H9 (cell line): ENCODE measurements around the gene ATRIP. TPM values are rescaled to one million over a fixed set of nuclear protein-coding genes. Genes with fewer than 3 reads are reported as not detected.

Source experiments
- DNase-seq: peaks from one replicate; pipeline ENCODE4 v3.0.0-alpha.2; 2017
- H2AFZ ChIP-seq: one replicate; pipeline ENCODE4 v1.6.1; 2013; ENCODE audit warnings: mild to moderate bottlenecking, low read length, control low read depth, moderate library complexity
- H2AK5ac ChIP-seq: 2 replicates; pipeline ENCODE4 v1.6.1; 2013; ENCODE audit warnings: low read length, control low read depth, mixed read lengths; ENCODE audit not compliant: insufficient read length
- H2BK120ac ChIP-seq: one replicate; pipeline ENCODE4 v1.6.1; 2013; ENCODE audit warnings: low read depth, mild to moderate bottlenecking, low read length, control low read depth, inconsistent platforms; ENCODE audit not compliant: poor library complexity, severe bottlenecking
- H2BK12ac ChIP-seq: 2 replicates; pipeline ENCODE4 v1.6.1; 2013; ENCODE audit warnings: low read length, control low read depth, mixed read lengths, low read depth; ENCODE audit not compliant: insufficient read length
- H2BK15ac ChIP-seq: 2 replicates; pipeline ENCODE4 v1.6.1; 2013; ENCODE audit warnings: low read depth, low read length, control low read depth
- H2BK20ac ChIP-seq: one replicate; pipeline ENCODE4 v1.6.1; 2013; ENCODE audit warnings: low read depth, mild to moderate bottlenecking, low read length, control low read depth, inconsistent platforms; ENCODE audit not compliant: poor library complexity, severe bottlenecking
- H2BK5ac ChIP-seq: 2 replicates; pipeline ENCODE4 v1.6.1; 2013; ENCODE audit warnings: low read length, control low read depth, mixed read lengths; ENCODE audit not compliant: insufficient read length
- H3K14ac ChIP-seq: 2 replicates; pipeline ENCODE4 v1.6.1; 2013; ENCODE audit warnings: low read length, control low read depth; ENCODE audit not compliant: insufficient read depth
- H3K18ac ChIP-seq: 2 replicates; pipeline ENCODE4 v1.6.1; 2013; ENCODE audit warnings: low read depth, mild to moderate bottlenecking, mixed read lengths, low read length, control low read depth; ENCODE audit not compliant: insufficient read length
- H3K23ac ChIP-seq: 2 replicates; pipeline ENCODE4 v1.6.1; 2013; ENCODE audit warnings: low read length, control low read depth, mixed read lengths, low read depth; ENCODE audit not compliant: insufficient read length
- H3K23me2 ChIP-seq: 2 replicates; pipeline ENCODE4 v1.6.1; 2013; ENCODE audit warnings: low read depth, mild to moderate bottlenecking, mixed read lengths, low read length, control low read depth; ENCODE audit not compliant: insufficient read length, poor library complexity, severe bottlenecking
- H3K27ac ChIP-seq: 2 replicates; pipeline ENCODE4 v1.5.1; 2013; ENCODE audit warnings: low read length, control low read depth, mixed read lengths, low read depth; ENCODE audit not compliant: insufficient read length
- H3K27me3 ChIP-seq: 2 replicates; pipeline ENCODE4 v1.6.1; 2013; ENCODE audit warnings: low read length, control low read depth, inconsistent platforms; ENCODE audit not compliant: insufficient read depth
- H3K4ac ChIP-seq: 2 replicates; pipeline ENCODE4 v1.6.1; 2013; ENCODE audit warnings: low read depth, mild to moderate bottlenecking, control low read depth, inconsistent platforms, low read length, moderate library complexity
- H3K4me1 ChIP-seq: 2 replicates; pipeline ENCODE4 v1.6.1; 2013; ENCODE audit warnings: low read length, control low read depth, inconsistent platforms; ENCODE audit not compliant: insufficient read depth
- H3K4me2 ChIP-seq: 2 replicates; pipeline ENCODE4 v1.6.1; 2013; ENCODE audit warnings: low read length, control low read depth, mixed read lengths; ENCODE audit not compliant: insufficient read length, insufficient read depth
- H3K56ac ChIP-seq: 2 replicates; pipeline ENCODE4 v1.6.1; 2013; ENCODE audit warnings: low read depth, mild to moderate bottlenecking, mixed read lengths, low read length, control low read depth; ENCODE audit not compliant: insufficient read length
- H3K79me1 ChIP-seq: 2 replicates; pipeline ENCODE4 v1.6.1; 2013; ENCODE audit warnings: low read depth, mild to moderate bottlenecking, moderate library complexity, low read length, control low read depth, inconsistent platforms; ENCODE audit not compliant: insufficient read depth, poor library complexity, severe bottlenecking
- H3K79me2 ChIP-seq: 2 replicates; pipeline ENCODE4 v1.6.1; 2013; ENCODE audit warnings: low read length, control low read depth, inconsistent platforms; ENCODE audit not compliant: insufficient read depth
- H3K9ac ChIP-seq: 2 replicates; pipeline ENCODE4 v1.6.1; 2013; ENCODE audit warnings: low read length, control low read depth, mixed read lengths; ENCODE audit not compliant: insufficient read length; ENCODE audit errors: extremely low read depth
- H3K9me3 ChIP-seq: one replicate; pipeline ENCODE4 v1.6.1; 2013; ENCODE audit warnings: low read depth, low read length, inconsistent platforms; ENCODE audit not compliant: control insufficient read depth
- H3T11ph ChIP-seq: one replicate; pipeline ENCODE4 v1.6.1; 2013; ENCODE audit warnings: mild to moderate bottlenecking, low read length, control low read depth, inconsistent platforms
- H4K20me1 ChIP-seq: one replicate; pipeline ENCODE4 v1.6.1; 2013; ENCODE audit not compliant: control insufficient read depth, insufficient read length, insufficient read depth
- H4K5ac ChIP-seq: 2 replicates; pipeline ENCODE4 v1.6.1; 2013; ENCODE audit warnings: low read depth, mild to moderate bottlenecking, mixed read lengths, low read length, control low read depth; ENCODE audit not compliant: insufficient read length
- H4K8ac ChIP-seq: replicated peaks from 2 replicates; pipeline ENCODE4 v1.6.1; 2013; ENCODE audit warnings: low read length, control low read depth, mixed read lengths, low read depth; ENCODE audit not compliant: insufficient read length
- H4K91ac ChIP-seq: 2 replicates; pipeline ENCODE4 v1.6.1; 2013; ENCODE audit warnings: low read depth, mild to moderate bottlenecking, moderate library complexity, mixed read lengths, low read length, control low read depth; ENCODE audit not compliant: insufficient read length
- H3K27ac Mint-ChIP-seq, 3 experiments: 2 replicates in 2 of 3; 3 replicates in 1 of 3; pipeline ENCODE4 v1.8.0; 2020 to 2021; ENCODE audit warnings: mixed read lengths in 3 of 3, mild to moderate bottlenecking in 1 of 3, moderate library complexity in 1 of 3
- H3K27me3 Mint-ChIP-seq: 2 replicates; pipeline ENCODE4 v1.8.0; 2021; ENCODE audit warnings: low read depth, mild to moderate bottlenecking, moderate library complexity, mixed read lengths
- H3K36me3 Mint-ChIP-seq, 3 experiments: 2 replicates in 2 of 3; 3 replicates in 1 of 3; pipeline ENCODE4 v1.8.0; 2020 to 2021; ENCODE audit warnings: low read depth in 3 of 3, mixed read lengths in 3 of 3; ENCODE audit not compliant: insufficient read depth in 1 of 3
- H3K4me1 Mint-ChIP-seq, 2 experiments: 2 replicates each; pipeline ENCODE4 v1.8.0; 2020; ENCODE audit warnings: mixed read lengths in 2 of 2
- H3K4me3 Mint-ChIP-seq, 2 experiments: 2 replicates in 1 of 2; 3 replicates in 1 of 2; pipeline ENCODE4 v1.8.0; 2020 to 2021; ENCODE audit warnings: mild to moderate bottlenecking in 2 of 2, mixed read lengths in 2 of 2, moderate library complexity in 1 of 2
- H3K9me3 Mint-ChIP-seq, 2 experiments: 2 replicates in 1 of 2; 3 replicates in 1 of 2; pipeline ENCODE4 v1.8.0; 2020; ENCODE audit warnings: mild to moderate bottlenecking in 2 of 2, mixed read lengths in 2 of 2, moderate library complexity in 1 of 2
- CTCF ChIP-seq: fragments of 200-600 bp; sonication (generic); conservative IDR thresholded peaks from 3 replicates; pipeline ENCODE4 v1.8.0; 2021; ENCODE audit warnings: antibody characterized with exemption, mild to moderate bottlenecking
- WGBS: extraction: QIAGEN DNeasy Blood & Tissue Kit; methylation state at CpG from one replicate; pipeline ENCODE4 v1.1.7; 2013; ENCODE audit warnings: missing lambda C conversion rate, low lambda C conversion rate, mixed read lengths; ENCODE audit not compliant: insufficient read length; ENCODE audit errors: extremely low coverage; 5-methylcytosine and 5-hydroxymethylcytosine counted together
- total RNA-seq: library from RNA; stranded (reverse); gene quantifications from 2 replicates; pipeline ENCODE4 v1.2.1, GENCODE V29; 2021

Gene ATRIP
- total RNA-seq, 1 experiment from 2014 or later = 16.3 TPM

- Histone ChIP-seq H3K23me2 (no peaks in the 10 kb centered on the region), H2AFZ (no peak overlapping the region), H3K9me3 (no peaks in the 10 kb centered on the region), H3K18ac (no peak overlapping the region), H4K91ac (no peak overlapping the region), H3K4me1 (no peaks in the 10 kb centered on the region), H2BK20ac (no peak overlapping the region), H2BK15ac (no peak overlapping the region), H4K5ac (no peak overlapping the region), H3K23ac (no peak overlapping the region), H2BK12ac (no peak overlapping the region), H3K79me1 (no peaks in the 10 kb centered on the region), H3K79me2 (no peaks in the 10 kb centered on the region), H2AK5ac (no peak overlapping the region), H2BK5ac (no peak overlapping the region), H3K4ac (no peak overlapping the region), H2BK120ac (no peak overlapping the region), H4K20me1 (no peaks in the 10 kb centered on the region), H3K27me3 (no peaks in the 10 kb centered on the region), H4K8ac (no peak overlapping the region), H3K27ac (no peak overlapping the region), H3K14ac (no peak overlapping the region), H3K9ac (no peak overlapping the region), H3K4me2 (no peak overlapping the region), H3T11ph (no peak overlapping the region), H3K56ac (no peak overlapping the region)
- WGBS = no CpG with 5 or more reads among the region's 9 CpGs
- Mint-ChIP-seq H3K9me3 (no peaks in the 10 kb centered on the region), H3K36me3 (peaks cover 6 to 48% (median 38%) of the 10 kb centered on the region in 3 experiments), H3K27ac (peak overlapping the region in 1 of 3 experiments; percentile 86; a peak in 2 of 7 replicates), H3K4me1 (peaks cover 13 to 23% of the 10 kb centered on the region in 2 experiments), H3K27me3 (no peaks in the 10 kb centered on the region; the same call in 1 of the 2 replicates), H3K4me3 (no peak overlapping the region)
- TF ChIP-seq CTCF = no peak
- DNase-seq = no peak
These were observed 17.2 kb downstream of the ATRIP start for GRCh38 chr3:48463703-48464102.
